Fibroblast of lung (primary cell): ENCODE results near the gene IFNA14. TPM values are rescaled to one million over a fixed set of nuclear protein-coding genes. Genes with fewer than 3 reads are reported as not detected.
"Not testable (repeated sequence)": the region's sequence is repeated elsewhere in the genome, so short reads cannot be mapped to it uniquely, and the experiment has no call there.

Source experiments
- DNase-seq, 2 donors: peaks; one replicate each; pipeline versions ENCODE4 v3.0.0 to v3.0.0-alpha.2; 2010; ENCODE audit warnings: low read depth in 2 of 2
- H2AFZ ChIP-seq: 2 replicates; pipeline ENCODE4 v1.5.1; 2012; ENCODE audit warnings: low read length, control low read depth, inconsistent platforms
- H3K27ac ChIP-seq: 2 replicates; pipeline ENCODE4 v1.5.1; 2011; ENCODE audit warnings: low read length, control low read depth; ENCODE audit not compliant: insufficient read depth
- H3K27me3 ChIP-seq: 2 replicates; pipeline ENCODE4 v1.5.1; 2011; ENCODE audit warnings: mild to moderate bottlenecking, low read length; ENCODE audit not compliant: control insufficient read depth, insufficient read depth
- H3K36me3 ChIP-seq: 2 replicates; pipeline ENCODE4 v1.5.1; 2011; ENCODE audit warnings: low read length; ENCODE audit not compliant: control insufficient read depth, insufficient read depth
- H3K4me1 ChIP-seq: 2 replicates; pipeline ENCODE4 v1.5.1; 2011; ENCODE audit warnings: low read length; ENCODE audit not compliant: control insufficient read depth, insufficient read depth; ENCODE audit errors: extremely low read depth
- H3K4me2 ChIP-seq: 2 replicates; pipeline ENCODE4 v1.5.1; 2011; ENCODE audit warnings: low read length, control low read depth; ENCODE audit not compliant: insufficient read depth; ENCODE audit errors: extremely low read depth
- H3K4me3 ChIP-seq, 4 experiments: fragments of 200-600 bp in 1 of 4; sonication (generic) in 1 of 4; replicated peaks in 1 of 4; 2 replicates each; pipeline ENCODE4 v1.5.1; 2011 to 2016; ENCODE audit warnings: low read length in 4 of 4, low read depth in 3 of 4, mild to moderate bottlenecking in 3 of 4, control low read depth in 2 of 4, inconsistent platforms in 1 of 4, mixed read lengths in 1 of 4; ENCODE audit not compliant: insufficient read depth in 1 of 4; ENCODE audit errors: control extremely low read depth in 1 of 4
- H3K79me2 ChIP-seq: 2 replicates; pipeline ENCODE4 v1.5.1; 2012; ENCODE audit warnings: mild to moderate bottlenecking, low read length, inconsistent platforms; ENCODE audit not compliant: control insufficient read depth, insufficient read depth
- H3K9ac ChIP-seq: 2 replicates; pipeline ENCODE4 v1.5.1; 2011; ENCODE audit warnings: mild to moderate bottlenecking, low read length, control low read depth; ENCODE audit not compliant: insufficient read depth
- H3K9me3 ChIP-seq: 2 replicates; pipeline ENCODE4 v1.5.1; 2012; ENCODE audit warnings: low read depth, low read length; ENCODE audit not compliant: control insufficient read depth, insufficient read depth
- H4K20me1 ChIP-seq: 2 replicates; pipeline ENCODE4 v1.5.1; 2011; ENCODE audit warnings: low read length; ENCODE audit not compliant: control insufficient read depth, insufficient read depth; ENCODE audit errors: extremely low read depth
- EZH2 ChIP-seq: IDR thresholded peaks from 2 replicates; pipeline ENCODE4 v1.5.1; 2012; ENCODE audit warnings: low read length, control low read depth, mild to moderate bottlenecking; ENCODE audit errors: missing control alignments
- polyA plus RNA-seq, 2 donors: library from polyadenylated mRNA; depleted of rRNA in 1 of 2; stranded (reverse) in 1 of 2; unstranded in 1 of 2; fragments of >200 nt; gene quantifications; 2 replicates each; pipeline ENCODE4 v1.2.1, GENCODE V29; 2011 to 2012; ENCODE audit warnings: missing spikeins in 1 of 2
- total RNA-seq: library from RNA; depleted of rRNA; stranded (reverse); fragments of >200 nt; gene quantifications from 2 replicates; pipeline ENCODE4 v1.2.1, GENCODE V29; 2014
- TF ChIP-seq, protein P1 (sequence below), 2 donors: IDR thresholded peaks in 1 of 2; conservative IDR thresholded peaks in 1 of 2; 1 replicate in 1 of 2; 2 replicates in 1 of 2; pipeline ENCODE4 v1.5.1; 2011 to 2012; ENCODE audit warnings: low read length in 2 of 2, control low read depth in 1 of 2, inconsistent platforms in 1 of 2, low read depth in 1 of 2, mild to moderate bottlenecking in 1 of 2

IFNA14 gene
- total and polyA plus RNA-seq, 2 donors (not counting 1 experiment from before 2014, with no cell fraction given), result not detected

DNA sequence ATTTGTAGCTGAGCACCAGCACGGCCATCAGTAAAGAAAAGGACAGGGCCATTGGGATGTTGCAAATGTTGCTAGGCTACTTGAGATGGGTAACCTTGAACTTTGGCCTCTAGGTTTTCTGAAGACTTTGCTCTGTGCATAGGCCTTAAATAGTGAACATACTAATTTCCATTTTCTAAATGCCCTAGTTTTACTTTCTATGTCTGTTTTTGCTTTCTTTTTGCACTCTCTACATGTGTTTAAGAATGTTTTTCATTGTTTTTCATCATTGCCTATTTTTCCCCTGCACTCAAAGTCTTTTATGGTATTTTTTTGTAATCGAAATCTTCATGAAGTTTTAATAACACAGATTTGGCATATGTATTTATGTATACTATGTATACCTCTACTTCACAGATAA, 11.7 kb downstream of the IFNA14 start, which contains the start of gene IFNA17:
Gene IFNA17, minus strand, starts transcription at position 101 of the 400 bp plus-strand sequence. Its CDS starts 49 bp downstream, at position 52.
- Histone ChIP-seq H3K9me3 (no peaks in the 10 kb centered on the region), H3K9ac (no peak within 1 kb of the TSS), H3K4me1 (no peaks in the 10 kb centered on the region), H3K4me3 (no peak within 1 kb of the TSS), H3K79me2 (no peaks in the 10 kb centered on the region), H4K20me1 (no peaks in the 10 kb centered on the region), H3K27me3 (no peaks in the 10 kb centered on the region), H3K4me2 (no peak within 1 kb of the TSS), H3K36me3 (no peaks in the 10 kb centered on the region), H3K27ac (no peak within 1 kb of the TSS), H2AFZ (no peak within 1 kb of the TSS)
- no peak for DNase-seq
- TF ChIP-seq EZH2, result no peak
- TF ChIP-seq, protein P1, sequence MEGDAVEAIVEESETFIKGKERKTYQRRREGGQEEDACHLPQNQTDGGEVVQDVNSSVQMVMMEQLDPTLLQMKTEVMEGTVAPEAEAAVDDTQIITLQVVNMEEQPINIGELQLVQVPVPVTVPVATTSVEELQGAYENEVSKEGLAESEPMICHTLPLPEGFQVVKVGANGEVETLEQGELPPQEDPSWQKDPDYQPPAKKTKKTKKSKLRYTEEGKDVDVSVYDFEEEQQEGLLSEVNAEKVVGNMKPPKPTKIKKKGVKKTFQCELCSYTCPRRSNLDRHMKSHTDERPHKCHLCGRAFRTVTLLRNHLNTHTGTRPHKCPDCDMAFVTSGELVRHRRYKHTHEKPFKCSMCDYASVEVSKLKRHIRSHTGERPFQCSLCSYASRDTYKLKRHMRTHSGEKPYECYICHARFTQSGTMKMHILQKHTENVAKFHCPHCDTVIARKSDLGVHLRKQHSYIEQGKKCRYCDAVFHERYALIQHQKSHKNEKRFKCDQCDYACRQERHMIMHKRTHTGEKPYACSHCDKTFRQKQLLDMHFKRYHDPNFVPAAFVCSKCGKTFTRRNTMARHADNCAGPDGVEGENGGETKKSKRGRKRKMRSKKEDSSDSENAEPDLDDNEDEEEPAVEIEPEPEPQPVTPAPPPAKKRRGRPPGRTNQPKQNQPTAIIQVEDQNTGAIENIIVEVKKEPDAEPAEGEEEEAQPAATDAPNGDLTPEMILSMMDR (conservative IDR thresholded peaks at IDR 0.05 in 1 of 2, IDR thresholded peaks at IDR 0.05 in 1 of 2; ENCODE audit: low read depth in 1 of 2, low read length in 2 of 2), result no peak

DNA sequence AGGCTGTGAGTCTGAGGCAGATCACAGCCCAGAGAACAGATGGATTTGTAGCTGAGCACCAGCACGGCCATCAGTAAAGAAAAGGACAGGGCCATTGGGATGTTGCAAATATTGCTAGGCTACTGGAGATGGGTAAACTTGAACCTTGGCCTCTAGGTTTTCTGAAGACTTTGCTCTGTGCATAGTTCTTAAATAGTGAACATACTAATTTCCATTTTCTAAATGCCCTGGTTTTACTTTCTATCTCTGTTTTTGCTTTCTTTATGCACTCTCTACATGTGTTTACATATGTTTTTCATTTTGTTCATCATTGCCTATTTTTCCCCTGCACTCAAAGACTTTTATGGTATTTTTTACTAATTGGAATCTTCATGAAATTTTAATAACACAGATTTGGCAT, 22.6 kb downstream of the IFNA14 start, which contains the start of gene IFNA16:
Gene IFNA16, minus strand, starts transcription at position 101 of the 400 bp plus-strand sequence. Its CDS starts 6 bp downstream, at position 95.
- DNase-seq, H3K9me3 ChIP-seq, H3K27ac ChIP-seq, H4K20me1 ChIP-seq, H3K79me2 ChIP-seq, H3K27me3 ChIP-seq, H3K4me1 ChIP-seq, H3K4me3 ChIP-seq, H3K4me2 ChIP-seq, H3K9ac ChIP-seq, H2AFZ ChIP-seq, H3K36me3 ChIP-seq: not testable (repeated sequence)

DNA sequence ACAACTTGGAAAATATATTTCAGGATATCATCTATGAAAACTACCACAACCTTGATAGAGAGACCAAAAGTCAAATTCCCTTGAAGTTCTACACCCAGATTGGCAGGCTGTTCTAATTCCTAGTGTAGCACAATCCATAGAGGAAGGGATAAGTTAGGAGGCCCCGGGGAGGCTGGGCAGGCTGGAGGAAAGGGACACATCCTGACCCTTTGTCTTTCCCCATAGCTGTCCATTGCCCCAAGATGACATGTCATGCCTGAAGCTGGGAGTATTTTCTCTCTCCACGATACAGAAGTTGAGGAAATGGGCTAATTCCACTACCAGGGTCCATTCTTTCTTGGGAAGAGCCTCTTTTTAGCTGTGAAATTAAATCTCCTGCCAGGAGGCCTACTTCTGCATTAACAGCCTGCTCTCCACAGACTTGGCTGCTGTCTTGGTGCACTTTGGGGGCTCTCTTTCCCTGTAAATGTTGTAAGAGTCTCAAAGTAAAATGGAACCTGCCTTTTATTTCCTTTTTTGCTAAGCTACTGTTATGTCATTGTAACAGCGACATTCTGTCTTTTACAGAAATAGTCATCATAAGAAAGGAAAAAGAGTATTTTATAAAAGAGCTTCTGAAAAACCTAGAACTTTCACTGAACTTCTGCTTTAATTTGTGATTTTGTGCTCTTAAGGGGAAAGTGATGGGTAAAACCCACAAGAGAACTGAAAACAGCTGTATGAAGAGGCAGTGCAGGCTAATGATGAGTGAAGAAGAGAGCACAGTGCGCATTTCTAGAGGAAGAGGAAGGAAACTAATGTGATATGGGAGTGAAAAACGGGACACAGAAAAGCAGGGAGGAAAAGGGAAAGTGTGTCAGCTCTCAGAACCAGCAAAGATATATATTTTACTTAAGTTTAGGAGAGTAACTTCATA, 26.1 kb downstream of the IFNA14 start:
- not testable (repeated sequence) for H3K36me3 ChIP-seq, H3K4me1 ChIP-seq, H3K27me3 ChIP-seq, H3K4me3 ChIP-seq, H2AFZ ChIP-seq, H3K27ac ChIP-seq, H3K79me2 ChIP-seq, H3K9ac ChIP-seq, H4K20me1 ChIP-seq, H3K9me3 ChIP-seq, H3K4me2 ChIP-seq
- peak in 1 of 2 donors; percentile 11 for DNase-seq
- TF ChIP-seq, protein P1 (conservative IDR thresholded peaks at IDR 0.05 in 1 of 2, IDR thresholded peaks at IDR 0.05 in 1 of 2; ENCODE audit: low read depth in 1 of 2, low read length in 2 of 2), result peak; percentile 46 to 57

DNA sequence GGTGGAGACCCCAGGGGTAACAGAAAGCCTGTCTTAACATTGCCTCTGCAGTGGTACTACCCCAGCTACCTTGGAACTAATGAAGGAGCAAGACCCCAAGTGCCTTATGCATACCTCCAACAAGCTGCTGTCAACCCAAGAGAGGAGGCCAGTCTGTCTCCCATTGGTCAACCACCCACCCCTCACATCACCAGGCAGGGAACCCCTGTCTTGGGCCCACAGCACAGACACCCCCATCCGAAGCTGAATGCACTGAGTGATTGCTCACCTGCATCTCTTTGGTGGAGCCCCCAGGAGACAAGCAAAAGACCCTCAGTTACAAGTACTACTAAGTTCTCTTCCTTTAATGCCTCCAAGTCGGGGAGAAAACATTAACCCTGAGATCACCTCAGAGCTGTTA, 27.6 kb downstream of the IFNA14 start:
- not testable (repeated sequence) for H3K9ac ChIP-seq, H3K27me3 ChIP-seq, H3K4me1 ChIP-seq, H3K27ac ChIP-seq, H3K4me2 ChIP-seq, H3K79me2 ChIP-seq, H2AFZ ChIP-seq, H3K4me3 ChIP-seq, H3K36me3 ChIP-seq, H4K20me1 ChIP-seq, DNase-seq, H3K9me3 ChIP-seq

DNA sequence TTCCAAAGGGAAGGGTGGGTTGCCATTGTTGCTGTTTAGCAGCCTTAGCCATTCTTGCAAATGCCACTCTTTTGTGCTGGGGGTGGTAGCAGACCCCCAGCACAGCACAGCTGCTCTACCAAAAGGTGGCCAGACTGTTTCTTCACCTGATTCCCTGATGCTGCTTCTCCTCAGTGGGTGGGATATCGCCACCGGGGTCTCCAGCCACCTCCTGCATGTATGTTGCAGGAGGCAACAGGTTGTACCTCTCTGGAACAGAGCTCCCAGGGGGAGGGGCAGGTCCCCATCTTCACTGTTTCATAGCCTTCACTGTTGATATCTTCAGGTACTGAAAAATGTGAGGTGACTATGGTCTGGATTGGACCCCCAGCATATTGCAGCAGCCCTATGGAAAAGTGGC, 29.0 kb downstream of the IFNA14 start:
- not testable (repeated sequence) for H3K27me3 ChIP-seq, H2AFZ ChIP-seq, H3K36me3 ChIP-seq, H3K9me3 ChIP-seq, DNase-seq, H3K4me2 ChIP-seq, H3K4me1 ChIP-seq, H4K20me1 ChIP-seq, H3K79me2 ChIP-seq, H3K27ac ChIP-seq, H3K9ac ChIP-seq, H3K4me3 ChIP-seq
